ENCODE data around the gene CAPZB.

Gene CAPZB

DNA sequence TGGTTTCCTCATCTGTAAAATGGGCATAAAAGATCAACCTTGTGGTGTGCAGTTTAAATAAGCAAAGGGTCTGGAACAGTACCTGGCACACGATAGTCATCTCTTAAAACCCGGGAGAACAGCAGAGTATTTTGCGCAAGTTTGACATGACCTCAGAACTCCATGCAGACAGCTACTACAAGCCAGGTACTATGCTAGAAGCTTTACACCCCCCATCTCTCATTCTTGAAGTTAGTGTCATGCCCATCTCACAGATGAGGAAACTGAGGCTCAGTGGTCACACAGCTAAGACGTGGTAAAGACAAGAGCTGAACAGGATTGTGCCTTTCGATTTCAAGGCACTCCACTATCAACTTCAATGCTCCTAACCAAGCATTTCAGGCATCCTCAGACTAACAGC is 78.7 kb downstream of the CAPZB start:
- DNase-seq (ENCODE audit: low read depth, low spot score): no peak

DNA sequence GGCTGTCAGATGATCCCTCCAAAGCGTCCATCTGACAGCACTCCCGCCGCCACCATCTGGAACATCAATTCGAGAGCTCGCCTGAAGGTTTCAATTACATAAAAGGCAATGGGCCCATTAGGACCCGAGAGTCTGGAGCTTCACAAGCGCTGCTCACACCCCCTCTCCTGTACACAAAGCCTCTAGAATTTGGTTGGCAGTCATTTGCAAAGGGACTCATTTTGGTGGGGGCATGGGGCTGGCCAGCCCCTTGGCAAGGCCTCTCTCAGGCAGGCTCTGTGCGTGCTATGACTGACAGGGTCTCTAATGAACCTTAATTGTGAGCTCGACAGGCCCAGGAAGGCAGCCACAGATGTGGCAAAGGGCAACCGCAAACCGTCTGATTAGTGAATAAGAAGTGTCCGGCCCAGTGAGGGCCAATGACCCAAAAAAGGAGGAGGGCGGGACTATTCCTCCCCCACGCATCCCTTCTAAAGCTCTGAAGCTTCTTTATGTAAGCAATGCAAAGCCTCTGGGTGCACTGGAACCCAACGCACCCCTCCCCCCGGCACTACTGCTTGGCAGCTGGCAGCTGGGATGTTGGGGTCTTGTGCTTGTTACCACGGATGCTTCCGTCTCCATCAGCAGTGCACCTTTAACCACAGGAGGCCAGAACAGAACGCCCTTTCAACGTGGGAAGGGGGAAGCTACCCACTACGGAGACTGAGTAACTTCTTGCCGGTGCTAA is 79.4 kb downstream of the CAPZB start:
- DNase-seq (ENCODE audit: low read depth, low spot score): no peak

DNA sequence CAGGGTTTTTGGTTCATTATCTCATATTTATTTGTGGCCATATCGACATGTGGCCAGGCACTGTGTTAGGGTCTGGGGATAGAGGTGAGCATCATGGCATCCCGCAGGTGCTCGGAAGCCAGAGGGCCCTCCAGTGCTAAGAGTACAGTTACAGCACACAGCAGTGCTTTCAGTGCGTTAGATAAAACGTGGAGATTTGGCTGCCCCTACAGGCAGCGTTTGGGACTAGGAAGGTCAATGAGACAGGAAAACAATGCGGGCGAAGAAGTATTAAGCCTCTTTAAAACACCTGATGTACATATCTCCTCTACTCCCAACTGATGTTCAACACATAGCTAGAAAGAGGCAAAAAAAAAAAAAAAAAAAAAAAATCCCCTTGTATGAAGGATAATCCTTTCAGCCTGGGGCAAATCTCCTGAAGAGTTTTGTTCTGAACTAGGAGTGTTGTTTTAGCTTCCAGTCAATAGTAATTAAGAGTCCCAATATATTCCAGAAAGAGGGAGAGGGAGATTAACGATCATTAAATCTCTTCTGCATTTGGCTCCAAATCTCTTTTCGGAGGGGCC is 80.1 kb downstream of the CAPZB start:
- DNase-seq (ENCODE audit: low read depth, low spot score): no peak

DNA sequence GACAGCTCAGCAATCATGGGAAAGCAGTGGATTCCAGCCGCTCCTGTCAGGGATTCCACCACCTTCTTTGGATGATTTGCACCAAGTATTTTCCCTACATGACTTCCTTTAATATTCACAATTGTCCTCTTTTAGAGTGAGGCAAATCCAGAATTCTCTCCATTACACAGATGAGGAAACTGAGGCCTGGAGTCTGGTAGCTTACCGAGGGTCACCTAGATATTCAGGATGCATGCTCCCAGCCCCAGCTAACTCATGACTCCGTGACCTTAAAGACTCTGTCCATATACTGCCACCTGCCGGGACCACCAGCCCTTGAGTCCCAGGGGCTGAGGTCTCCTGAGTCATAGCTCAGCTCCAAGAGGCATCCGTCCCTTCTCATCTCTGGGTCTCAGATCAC is 80.6 kb downstream of the CAPZB start:
- DNase-seq (ENCODE audit: low read depth, low spot score): no peak

DNA sequence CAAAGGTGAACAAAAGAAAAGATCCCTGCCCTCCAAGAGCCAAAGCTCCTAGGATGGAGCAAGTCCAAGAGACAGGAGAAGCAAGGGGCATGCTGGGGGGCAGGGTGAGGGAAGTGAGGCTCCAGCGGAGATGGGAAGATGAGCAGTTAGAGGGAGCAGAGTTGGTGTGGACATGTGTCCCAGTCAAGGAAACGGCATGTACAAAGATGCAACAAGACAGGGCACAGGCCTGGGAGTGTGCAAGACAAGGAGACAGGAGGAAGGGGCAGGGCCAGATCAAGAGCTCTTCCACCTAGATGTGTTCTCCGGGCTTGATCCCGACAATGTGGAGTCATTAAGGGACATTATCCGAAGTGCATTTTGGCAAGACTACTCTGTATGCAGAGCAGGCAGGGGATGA is 82.1 kb downstream of the CAPZB start:
- DNase-seq (ENCODE audit: low read depth, low spot score): no peak

DNA sequence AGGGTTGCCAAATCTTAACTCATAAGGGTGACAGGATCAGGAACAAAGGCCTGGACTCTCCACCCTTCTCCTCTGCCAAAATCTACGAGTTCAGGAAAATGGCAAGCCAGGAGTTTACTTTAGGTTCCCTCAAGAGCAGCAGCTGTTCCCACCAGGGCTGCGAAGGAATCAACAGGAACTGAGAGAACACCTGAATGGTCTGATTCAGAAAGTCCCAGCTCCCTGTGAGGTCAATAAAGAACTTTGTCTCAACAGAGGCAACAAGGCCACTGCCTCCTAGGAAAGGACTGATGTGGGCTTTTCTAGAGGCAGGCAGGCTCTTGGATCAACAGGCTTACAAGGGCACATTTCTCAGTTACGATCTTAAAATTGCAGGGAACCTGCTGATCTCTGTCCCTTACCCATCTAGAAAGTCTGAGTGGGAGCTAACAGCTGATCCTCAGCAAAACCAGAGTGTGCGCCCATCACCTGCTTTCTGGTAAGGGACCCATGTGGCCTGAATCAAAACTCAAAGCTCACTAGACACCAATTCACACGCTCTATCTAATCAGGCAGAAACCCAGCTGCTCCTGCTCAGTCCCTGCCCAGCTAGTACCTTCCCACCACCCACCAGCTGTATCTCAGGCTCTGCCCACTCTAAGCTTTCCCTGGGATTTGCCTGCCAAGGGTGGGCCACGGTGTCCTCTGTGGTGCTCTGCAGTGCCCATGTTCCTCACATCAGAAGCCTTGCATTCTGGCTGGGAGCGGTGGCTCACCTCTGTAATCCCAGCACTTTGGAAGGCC is 83.1 kb downstream of the CAPZB start:
- DNase-seq (ENCODE audit: low read depth, low spot score): no peak

DNA sequence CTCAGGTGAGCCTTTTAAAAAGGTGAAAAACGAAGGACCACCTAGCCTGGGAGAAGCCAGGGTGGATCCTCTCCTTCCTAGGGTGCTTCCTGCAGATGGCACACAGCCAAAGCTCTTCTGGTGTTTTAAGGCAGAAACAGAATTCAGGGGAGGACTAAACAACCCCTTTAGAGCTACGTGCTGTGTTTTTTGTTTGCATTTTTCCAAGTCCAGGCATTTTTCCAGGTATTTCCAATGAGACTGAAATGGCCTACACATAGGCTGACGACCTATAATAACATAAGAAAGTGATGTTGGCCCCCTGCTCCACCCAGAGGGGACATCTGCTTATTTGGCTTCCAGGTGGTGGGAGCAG is 83.8 kb downstream of the CAPZB start:
- DNase-seq (ENCODE audit: low read depth, low spot score): no peak

DNA sequence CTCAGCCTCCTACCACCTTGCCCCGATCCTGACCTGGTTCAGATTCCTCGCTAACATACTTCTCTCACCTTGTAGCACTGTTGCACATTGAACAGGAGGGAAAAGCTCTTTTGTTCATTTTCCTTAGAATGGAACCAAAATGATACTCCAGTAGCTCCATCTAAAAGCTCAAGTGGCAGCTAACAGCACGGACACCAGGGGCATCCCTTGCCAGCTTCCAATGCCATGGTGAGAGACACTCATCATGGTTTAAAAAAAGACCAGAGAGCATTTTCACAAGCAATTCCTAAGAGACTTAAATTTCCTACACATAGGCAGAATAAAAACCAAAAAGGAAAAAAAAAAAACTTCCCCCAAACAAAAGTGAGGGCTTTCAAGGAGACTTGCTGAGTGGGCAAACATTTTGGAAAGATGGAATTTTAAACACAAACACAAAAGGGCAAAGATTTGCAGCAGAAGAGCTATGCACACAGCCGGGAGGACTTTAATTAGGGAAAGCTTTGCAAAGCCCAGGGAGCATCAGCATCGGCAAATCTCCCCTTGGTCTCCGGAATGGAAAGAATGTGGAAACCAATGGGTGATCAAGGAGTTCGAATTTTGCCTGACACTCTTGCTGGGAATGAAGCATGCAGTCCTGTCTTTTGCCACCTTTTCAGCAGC is 84.3 kb downstream of the CAPZB start:
- no peak for DNase-seq (ENCODE audit: low read depth, low spot score)

DNA sequence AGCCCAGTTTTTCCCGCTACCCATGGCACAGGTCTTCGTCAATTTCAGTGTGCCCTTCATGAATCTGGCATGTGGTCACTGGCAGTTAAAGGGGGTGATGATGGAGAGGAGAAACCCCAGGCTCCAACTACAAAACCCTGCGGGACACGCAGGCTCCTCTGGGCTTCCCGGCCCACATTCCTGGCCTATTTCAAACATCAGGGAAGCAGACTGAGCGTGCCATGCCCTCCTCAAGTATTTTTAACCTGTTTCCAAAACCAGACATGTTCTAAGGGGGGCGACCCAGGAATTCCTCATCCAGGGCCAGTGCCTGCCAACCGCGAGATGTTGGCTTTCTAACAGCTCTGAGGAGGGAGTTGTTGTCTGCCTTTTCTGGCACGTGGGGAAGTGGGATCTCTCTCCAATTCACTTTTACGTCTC is 85.1 kb downstream of the CAPZB start:
- DNase-seq (ENCODE audit: low read depth, low spot score): no peak

DNA sequence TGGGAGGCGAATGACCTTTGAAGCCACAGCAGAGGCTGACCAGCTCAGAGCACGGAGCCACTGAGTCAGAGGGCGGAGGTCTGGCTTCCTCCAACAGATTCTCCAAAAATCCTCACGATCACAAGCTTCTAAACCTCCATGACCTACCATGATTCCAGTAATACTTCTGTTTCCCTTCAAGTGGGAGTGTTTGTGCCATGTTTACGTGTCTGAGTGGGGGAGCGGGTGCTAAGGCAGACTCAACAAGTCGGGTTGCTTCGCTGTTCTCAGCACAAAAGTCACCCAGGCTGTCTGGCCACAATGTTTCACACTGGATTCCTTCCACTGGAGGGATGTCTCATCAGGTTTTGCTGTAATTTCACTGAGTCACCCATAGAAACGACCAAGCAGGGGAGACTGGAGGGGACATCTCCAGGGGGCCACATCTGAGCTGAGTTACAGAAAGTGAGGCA is 87.0 kb downstream of the CAPZB start:
- DNase-seq (ENCODE audit: low read depth, low spot score): no peak

DNA sequence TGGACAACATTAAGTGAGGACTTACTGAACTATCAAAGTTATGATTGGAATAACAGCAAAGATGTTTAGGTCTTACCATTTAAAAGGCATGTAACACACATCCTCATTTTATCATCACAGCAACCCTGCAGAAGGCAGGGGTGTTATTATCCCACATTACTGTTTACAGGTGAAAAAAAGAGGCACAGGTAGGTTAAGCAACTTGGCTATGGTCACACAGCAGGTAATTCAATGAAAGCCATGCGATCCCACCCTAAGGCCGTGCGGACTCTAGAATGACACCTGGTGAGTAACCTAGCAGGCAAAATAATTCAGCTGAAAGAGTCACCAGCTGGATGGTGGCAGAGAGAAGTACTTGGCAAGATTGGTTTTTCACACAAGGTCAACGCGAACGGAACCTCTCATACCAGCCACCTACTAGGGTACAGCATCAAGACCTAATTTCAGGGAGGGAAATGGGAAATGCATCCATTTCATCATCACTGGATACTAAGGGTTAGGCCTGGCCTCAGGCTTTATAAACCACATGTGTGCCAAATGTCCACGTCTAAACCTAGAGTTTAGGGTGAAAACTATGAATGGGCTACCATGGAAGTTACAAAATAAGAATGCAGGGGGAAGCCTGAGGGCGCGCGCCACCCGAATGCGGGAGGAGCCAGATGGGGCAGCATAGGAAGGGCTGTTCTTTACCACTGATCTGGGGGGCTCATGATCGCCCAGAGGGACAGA is 88.0 kb downstream of the CAPZB start:
- DNase-seq (ENCODE audit: low read depth, low spot score): no peak

DNA sequence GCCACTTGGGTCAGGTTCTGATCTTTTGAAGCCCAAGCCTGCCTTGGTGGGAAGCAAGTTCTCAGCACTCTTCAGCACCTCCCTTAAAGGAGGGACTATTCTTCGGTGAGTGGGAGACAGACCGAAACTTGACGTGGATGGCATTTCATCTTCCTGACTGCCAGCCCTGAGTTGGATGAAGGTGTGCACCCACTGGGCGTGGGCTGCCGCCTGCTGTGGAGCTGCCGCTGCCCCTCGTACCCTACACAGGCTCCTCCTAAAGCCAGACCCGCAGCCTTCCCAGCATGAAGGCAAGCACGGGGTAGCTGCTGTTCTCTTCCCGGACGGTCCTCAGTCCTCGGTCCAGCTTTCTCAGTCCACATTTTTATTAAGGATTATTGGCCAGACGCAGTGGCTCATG is 89.1 kb downstream of the CAPZB start:
- DNase-seq (ENCODE audit: low read depth, low spot score): no peak

DNA sequence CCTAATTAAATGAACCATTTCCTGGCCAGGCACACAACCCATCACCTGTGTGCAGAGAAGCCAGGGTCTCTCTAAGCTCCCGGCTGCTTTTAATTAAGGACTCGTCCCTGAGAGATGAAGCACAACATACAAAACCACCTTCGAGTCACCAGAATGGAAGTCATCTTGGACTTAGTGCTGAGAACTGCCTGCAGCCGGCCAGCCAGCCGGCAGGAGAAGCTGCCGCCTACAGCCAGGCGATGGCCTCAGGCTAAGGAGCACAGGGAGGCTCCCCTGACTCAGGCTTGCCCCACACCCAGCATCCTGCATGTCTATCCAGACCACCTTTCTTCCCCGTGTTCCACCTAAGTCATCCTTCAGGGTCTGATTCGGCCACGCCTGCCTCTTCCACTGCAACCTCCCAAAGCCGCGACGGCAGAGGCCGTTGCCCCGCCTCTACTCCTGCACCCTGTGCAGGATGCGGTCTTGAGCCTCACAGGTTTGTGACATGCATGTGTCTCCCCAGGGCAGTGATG is 89.6 kb downstream of the CAPZB start:
- DNase-seq (ENCODE audit: low read depth, low spot score): no peak

DNA sequence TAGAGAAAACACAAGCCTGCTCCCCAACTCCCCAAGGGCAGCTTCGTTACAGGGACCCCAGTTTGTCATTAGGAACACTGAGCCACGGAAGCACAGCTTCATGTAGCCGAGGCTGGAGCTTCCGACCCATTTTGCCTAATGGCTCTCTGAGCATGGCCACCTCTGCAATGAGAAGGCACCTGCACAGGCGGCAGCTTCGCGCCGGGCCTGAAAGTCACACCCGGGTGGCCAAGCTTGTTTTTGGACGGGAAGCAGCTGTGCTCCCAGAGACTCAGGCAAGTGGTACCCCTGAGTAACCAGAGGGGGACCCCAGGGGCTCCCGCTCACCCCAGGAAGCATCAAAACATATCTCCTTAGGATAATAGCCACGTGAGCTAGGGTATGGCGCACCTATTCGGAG is 92.3 kb downstream of the CAPZB start:
- DNase-seq (ENCODE audit: low read depth, low spot score): no peak

DNA sequence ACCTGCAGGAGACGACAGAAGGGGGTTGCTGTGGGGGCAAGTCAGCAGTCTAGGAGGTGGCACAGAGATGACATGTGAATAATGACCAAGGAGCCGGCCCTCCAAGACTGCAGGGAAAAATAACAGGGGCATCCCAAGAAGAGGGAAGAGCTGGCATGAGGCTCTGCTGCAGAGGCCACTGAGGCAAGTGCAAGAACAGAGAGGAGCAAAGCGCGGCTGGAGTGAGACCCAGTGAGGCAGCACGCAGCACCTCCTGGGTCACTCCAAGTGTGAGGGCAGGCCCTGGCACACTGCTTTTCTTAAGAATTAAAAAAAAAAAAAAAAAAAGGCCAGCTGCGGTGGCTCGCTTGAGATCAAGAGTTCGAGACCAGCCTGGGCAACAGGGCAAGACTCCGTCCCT is 93.1 kb downstream of the CAPZB start:
- no peak for DNase-seq (ENCODE audit: low read depth, low spot score)

DNA sequence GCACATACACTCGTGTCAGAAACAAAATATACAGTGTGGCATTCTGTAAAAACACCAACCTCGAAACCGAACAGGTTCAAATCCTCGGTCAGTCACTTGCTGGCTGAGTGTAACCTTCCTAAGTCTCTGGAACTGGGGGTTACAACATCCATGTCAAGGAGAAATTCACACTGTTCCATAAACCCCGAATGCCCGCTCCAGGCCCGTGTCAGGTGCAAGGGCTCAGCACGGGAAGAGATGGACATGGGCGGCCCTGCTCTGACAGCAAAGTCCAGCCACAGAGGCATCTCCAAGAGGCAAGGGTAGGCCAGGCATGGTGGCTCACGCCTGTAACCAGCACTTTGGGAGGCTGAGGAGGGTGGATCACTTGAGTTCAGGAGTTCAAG is 93.8 kb downstream of the CAPZB start:
- no peak for DNase-seq (ENCODE audit: low read depth, low spot score)

DNA sequence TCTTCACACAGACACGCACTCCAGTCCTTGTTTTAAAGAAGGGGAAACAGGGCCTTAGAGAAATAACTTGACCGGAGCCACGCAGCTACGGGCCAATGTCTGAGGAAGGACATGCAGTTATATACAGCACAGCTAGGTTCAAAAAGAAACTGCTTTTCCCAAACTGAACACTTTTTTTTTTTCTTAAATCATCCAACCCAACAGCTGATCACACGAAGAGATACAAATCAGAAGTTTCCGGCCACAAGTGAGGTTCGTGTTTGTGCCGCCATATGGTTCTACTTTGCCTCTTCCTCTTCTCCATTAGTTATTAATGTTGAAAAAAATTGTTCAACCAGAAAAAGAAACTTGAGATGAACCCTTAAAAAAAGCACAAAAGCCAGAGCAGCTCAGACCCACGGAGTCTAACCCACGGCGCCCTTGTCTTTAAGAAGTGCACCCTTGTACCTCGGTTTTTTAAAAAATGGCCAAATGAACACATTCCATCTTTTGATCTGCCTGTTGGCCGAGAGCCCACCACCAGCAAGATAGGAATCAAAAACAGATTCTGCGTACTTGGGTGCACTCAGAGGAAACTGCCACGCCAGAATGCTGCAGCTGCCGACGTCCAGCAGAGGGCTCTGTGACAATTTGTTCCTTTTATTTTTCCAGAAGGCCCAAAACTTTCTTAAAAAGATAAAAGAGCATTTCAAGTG is 94.3 kb downstream of the CAPZB start:
- DNase-seq (ENCODE audit: low read depth, low spot score): peak; percentile 23

DNA sequence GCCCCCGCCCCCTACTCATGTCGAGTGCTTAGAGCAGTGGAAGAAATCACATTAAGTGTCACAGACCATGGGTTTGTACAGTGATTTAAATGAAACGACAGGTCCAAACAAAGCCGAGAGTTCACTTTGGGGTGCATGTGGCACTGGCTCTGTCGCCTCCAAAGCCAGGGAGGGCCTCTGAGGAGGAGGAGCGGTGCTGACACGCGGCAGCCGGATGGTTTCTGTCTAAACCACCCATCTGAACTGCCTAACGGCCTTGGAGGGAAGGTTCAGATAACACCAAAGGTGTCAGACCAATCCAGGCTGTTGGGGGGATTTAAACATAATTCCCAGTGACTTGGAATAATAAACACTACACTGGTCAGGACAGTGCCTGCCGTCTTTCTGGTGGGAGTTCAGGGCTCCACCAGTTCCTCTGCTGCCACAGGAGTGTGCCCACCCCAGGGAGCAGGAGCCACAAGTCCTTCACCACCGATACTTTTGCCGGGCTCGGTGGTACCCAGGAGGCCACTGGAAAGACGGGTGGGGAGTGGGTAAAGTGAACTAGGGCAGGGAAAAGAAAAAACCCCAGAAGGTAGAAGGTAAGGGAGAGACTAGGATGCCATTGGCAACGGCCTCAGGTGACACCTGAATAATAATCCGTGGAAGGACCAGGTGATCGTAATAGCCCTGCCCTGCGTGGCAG is 95.0 kb downstream of the CAPZB start:
- DNase-seq (ENCODE audit: low read depth, low spot score): no peak

DNA sequence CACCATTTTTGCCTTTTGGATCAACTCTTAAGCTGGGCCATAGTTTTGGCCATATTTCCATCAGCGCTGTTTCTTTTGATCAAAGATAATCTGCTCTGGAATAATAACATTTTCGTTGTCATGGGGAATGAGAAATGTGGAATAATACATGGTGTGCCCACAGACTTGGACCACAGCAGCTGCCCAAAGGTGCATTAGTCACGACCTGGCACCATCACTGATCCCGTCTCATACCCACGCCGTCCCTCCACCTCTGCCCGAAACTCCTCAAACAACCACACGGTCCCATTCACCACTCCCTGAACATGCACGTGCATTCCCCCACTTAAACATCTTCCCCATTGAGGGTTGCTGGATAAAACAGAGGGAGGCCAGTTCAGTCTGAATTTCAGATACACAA is 96.4 kb downstream of the CAPZB start:
- no peak for DNase-seq (ENCODE audit: low read depth, low spot score)

DNA sequence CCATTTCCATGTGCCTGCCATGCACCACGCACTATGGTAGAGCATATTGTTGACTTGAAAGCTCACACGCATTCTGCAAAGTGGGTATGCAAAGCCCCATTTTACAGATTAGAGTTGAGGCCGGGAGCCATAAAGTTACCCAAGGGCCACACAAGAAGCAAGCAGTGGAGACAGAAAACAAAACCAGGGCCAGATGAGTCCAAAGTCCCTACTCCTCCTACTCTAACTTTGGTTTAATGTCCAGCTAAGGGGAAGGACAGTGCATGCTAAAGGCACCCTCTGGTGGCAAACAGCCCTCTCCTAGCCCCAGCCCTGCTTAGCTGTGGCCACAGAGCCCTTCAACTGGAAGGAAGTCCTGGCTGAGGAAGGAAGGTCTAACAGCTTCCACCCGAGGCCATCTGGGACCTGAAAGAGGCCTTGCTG is 98.3 kb downstream of the CAPZB start:
- DNase-seq (ENCODE audit: low read depth, low spot score): no peak
